ENCODE data around the gene ADARB1. TPM values are rescaled to one million over a fixed set of nuclear protein-coding genes. Genes with fewer than 3 reads are reported as not detected.

Gene ADARB1
- total and polyA plus RNA-seq, 2 of the 4 experiments (the other 2 are of a cell fraction), result 39.8 to 47.3 TPM

DNA sequence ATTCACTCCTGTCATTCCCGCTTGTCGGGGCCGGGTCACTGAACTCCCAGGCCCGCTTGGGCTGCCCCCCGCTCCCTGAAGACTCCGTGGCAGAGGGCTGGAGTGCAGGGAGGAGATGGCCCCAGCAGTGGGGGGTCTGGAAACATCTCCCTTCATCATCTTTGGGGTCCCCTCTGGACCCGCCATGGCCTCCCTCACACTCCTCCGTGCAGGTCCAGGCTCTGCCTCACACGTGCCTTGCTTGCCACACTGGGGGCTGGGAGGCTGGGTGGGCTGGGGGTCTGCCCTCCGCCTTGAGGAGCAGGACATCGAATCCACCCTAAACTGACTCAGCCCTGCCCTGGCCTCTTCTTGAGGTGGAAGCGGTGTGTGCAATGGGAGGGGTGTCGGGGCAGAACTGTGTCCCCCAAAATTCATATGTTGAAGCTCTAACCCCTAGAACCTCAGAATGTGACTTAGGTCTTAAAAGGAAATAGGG, 178.1 kb downstream of the ADARB1 start:
- H2BK20ac ChIP-seq (ENCODE audit: low read depth, low read length), result no peak overlapping the region
- H3K18ac ChIP-seq (ENCODE audit: low read depth, low read length), result no peak overlapping the region
- H4K91ac ChIP-seq (ENCODE audit: insufficient read depth, low read depth, low read length), result no peak overlapping the region
- no peaks in the 10 kb centered on the region for H3K9me1 ChIP-seq (ENCODE audit: insufficient read depth, low read length)
- no peak overlapping the region for H4K8ac ChIP-seq (ENCODE audit: low read depth in 2 of 2, low read length in 2 of 2)
- intact Hi-C loops (cut with micrococcal nuclease), result no loop called here
- dilution Hi-C loops (cut with HindIII; ENCODE audit: low sequenced_read_pairs, unreplicated experiment), result no loop called here
- H3K4me2 ChIP-seq (ENCODE audit: low read depth, low read length), result no peak overlapping the region
- peaks cover 6% of the 10 kb centered on the region for H3K4me1 ChIP-seq (ENCODE audit: control insufficient read depth, insufficient read depth, low read length)
- H3K9me3 ChIP-seq (ENCODE audit: control insufficient read depth, insufficient read depth, low read length), result peaks cover 12% of the 10 kb centered on the region
- BruUV-seq (replicated peaks), result no TSS peak
- H2AK5ac ChIP-seq (ENCODE audit: low read depth, low read length), result no peak overlapping the region
- H3K4me3 ChIP-seq (ENCODE audit: insufficient read depth, low read depth, low read length), result no peak overlapping the region
- peaks cover 33% of the 10 kb centered on the region for H3K27me3 ChIP-seq (ENCODE audit: control insufficient read depth, insufficient read depth, low read length)
- no peak overlapping the region for H2AFZ ChIP-seq (replicated peaks; ENCODE audit: low read length, poor library complexity)
- no peak overlapping the region for H2AK9ac ChIP-seq (replicated peaks; ENCODE audit: low read depth, low read length, poor library complexity)
- H4K20me1 ChIP-seq (ENCODE audit: insufficient read depth, low read length), result no peaks in the 10 kb centered on the region
- ATAC-seq (ENCODE audit: low read depth), result no peak
- no peak overlapping the region for H3K14ac ChIP-seq (replicated peaks; ENCODE audit: low read depth, low read length)
- no peak overlapping the region for H3K9ac ChIP-seq (ENCODE audit: low read depth, low read length)
- H3K36me3 ChIP-seq (ENCODE audit: control insufficient read depth, insufficient read depth, low read length), result no peaks in the 10 kb centered on the region
- H3K56ac ChIP-seq (ENCODE audit: extremely low read depth, insufficient read depth, low read length), result no peak overlapping the region
- in situ Hi-C loops (cut with MboI; ENCODE audit: low sequenced_read_pairs), result no loop called here
- DNase-seq, result no peak
- WGBS, 2 experiments (ENCODE audit: extremely low coverage in 2 of 2, insufficient read length in 1 of 2), result no CpG with 5 or more reads among the region's 13 CpGs
- TF ChIP-seq NFE2L2 (IDR thresholded peaks at IDR 0.05; ENCODE audit: low read depth, low read length), result no peak
- TF ChIP-seq, protein P1, sequence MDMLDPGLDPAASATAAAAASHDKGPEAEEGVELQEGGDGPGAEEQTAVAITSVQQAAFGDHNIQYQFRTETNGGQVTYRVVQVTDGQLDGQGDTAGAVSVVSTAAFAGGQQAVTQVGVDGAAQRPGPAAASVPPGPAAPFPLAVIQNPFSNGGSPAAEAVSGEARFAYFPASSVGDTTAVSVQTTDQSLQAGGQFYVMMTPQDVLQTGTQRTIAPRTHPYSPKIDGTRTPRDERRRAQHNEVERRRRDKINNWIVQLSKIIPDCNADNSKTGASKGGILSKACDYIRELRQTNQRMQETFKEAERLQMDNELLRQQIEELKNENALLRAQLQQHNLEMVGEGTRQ (IDR thresholded peaks at IDR 0.05; ENCODE audit: low read depth, low read length), result no peak
- TF ChIP-seq ELK1 (IDR thresholded peaks at IDR 0.05; ENCODE audit: borderline replicate concordance, low read depth, low read length), result no peak
- no peak for TF ChIP-seq MAZ (IDR thresholded peaks at IDR 0.05; ENCODE audit: borderline replicate concordance, low read depth, low read length)
- TF ChIP-seq FOS (IDR thresholded peaks at IDR 0.05; ENCODE audit: low read depth, low read length), result no peak
- TF ChIP-seq CEBPB (IDR thresholded peaks at IDR 0.05; ENCODE audit: low read depth, low read length), result no peak
- TF ChIP-seq MXI1 (IDR thresholded peaks at IDR 0.05; ENCODE audit: borderline replicate concordance, low read depth, low read length), result no peak
- TF ChIP-seq CHD1 (IDR thresholded peaks at IDR 0.05; ENCODE audit: low read depth, low read length), result no peak
- no peak for TF ChIP-seq RCOR1 (IDR thresholded peaks at IDR 0.05; ENCODE audit: insufficient replicate concordance, low read length)
- no peak for TF ChIP-seq SMC3 (IDR thresholded peaks at IDR 0.05; ENCODE audit: low read depth, low read length)
- no peak for TF ChIP-seq MAFK (IDR thresholded peaks at IDR 0.05; ENCODE audit: low read depth, low read length)
- TF ChIP-seq BHLHE40 (IDR thresholded peaks at IDR 0.05; ENCODE audit: low read depth, low read length), result no peak
- TF ChIP-seq RFX5 (IDR thresholded peaks at IDR 0.05; ENCODE audit: low read depth, low read length), result no peak
- TF ChIP-seq, protein P2, sequence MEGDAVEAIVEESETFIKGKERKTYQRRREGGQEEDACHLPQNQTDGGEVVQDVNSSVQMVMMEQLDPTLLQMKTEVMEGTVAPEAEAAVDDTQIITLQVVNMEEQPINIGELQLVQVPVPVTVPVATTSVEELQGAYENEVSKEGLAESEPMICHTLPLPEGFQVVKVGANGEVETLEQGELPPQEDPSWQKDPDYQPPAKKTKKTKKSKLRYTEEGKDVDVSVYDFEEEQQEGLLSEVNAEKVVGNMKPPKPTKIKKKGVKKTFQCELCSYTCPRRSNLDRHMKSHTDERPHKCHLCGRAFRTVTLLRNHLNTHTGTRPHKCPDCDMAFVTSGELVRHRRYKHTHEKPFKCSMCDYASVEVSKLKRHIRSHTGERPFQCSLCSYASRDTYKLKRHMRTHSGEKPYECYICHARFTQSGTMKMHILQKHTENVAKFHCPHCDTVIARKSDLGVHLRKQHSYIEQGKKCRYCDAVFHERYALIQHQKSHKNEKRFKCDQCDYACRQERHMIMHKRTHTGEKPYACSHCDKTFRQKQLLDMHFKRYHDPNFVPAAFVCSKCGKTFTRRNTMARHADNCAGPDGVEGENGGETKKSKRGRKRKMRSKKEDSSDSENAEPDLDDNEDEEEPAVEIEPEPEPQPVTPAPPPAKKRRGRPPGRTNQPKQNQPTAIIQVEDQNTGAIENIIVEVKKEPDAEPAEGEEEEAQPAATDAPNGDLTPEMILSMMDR (conservative IDR thresholded peaks at IDR 0.05; ENCODE audit: low read depth, low read length), result no peak
- TF ChIP-seq RAD21 (IDR thresholded peaks at IDR 0.05; ENCODE audit: low read length), result no peak
- H2BK5ac ChIP-seq (ENCODE audit: low read depth, low read length, poor library complexity, severe bottlenecking), result no peak overlapping the region
- ChIA-PET CTCF (no interaction called here), POLR2A (ENCODE audit: unreplicated experiment) (no interaction called here)
- no peak overlapping the region for H3K4ac ChIP-seq (ENCODE audit: low read depth, low read length)
- no peaks in the 10 kb centered on the region for H3K79me1 ChIP-seq (ENCODE audit: low read depth in 1 of 2, low read length in 2 of 2)
- H3K27ac ChIP-seq (ENCODE audit: insufficient read depth, low read length), result no peak overlapping the region
- no peak overlapping the region for H2BK15ac ChIP-seq (ENCODE audit: low read depth, low read length)
- no peak overlapping the region for H4K5ac ChIP-seq (ENCODE audit: low read depth, low read length)
- H3K23ac ChIP-seq (ENCODE audit: low read depth, low read length), result no peak overlapping the region
- no peak overlapping the region for H2BK120ac ChIP-seq (ENCODE audit: low read depth, low read length)

Measured in IMR-90 (cell line).